GM18507 (cell line): ENCODE results near the gene C11orf16.
"Not testable (repeated sequence)": the region's sequence is repeated elsewhere in the genome, so short reads cannot be mapped to it uniquely, and the experiment has no call there.

Source experiments
- DNase-seq: peaks from one replicate; pipeline ENCODE4 v3.0.0; 2011; ENCODE audit warnings: low read depth; ENCODE audit not compliant: insufficient read length; ENCODE audit errors: extremely low spot score
- FAIRE-seq: peaks from 2 replicates; lab custom pipeline; 2011; peaks lifted over from hg19 to GRCh38; lab: Jason Lieb, UNC

C11orf16 gene

GRCh38 chr11:8905528-8906165 lies 27.1 kb downstream of the C11orf16 start:
- no peak for DNase-seq
- no peak for FAIRE-seq

GRCh38 chr11:8899119-8899753 lies 33.5 kb downstream of the C11orf16 start:
- DNase-seq (no peak), FAIRE-seq (no peak)

GRCh38 chr11:8891185-8891584 lies 41.6 kb downstream of the C11orf16 start:
- FAIRE-seq, DNase-seq: not testable (repeated sequence)

- FAIRE-seq: no peak
- no peak for DNase-seq
Measured at GRCh38 chr11:8886322-8886721, 46.4 kb downstream of the C11orf16 start.

GRCh38 chr11:8881585-8881984 lies 51.2 kb downstream of the C11orf16 start:
- FAIRE-seq, DNase-seq: not testable (repeated sequence)

- DNase-seq: no peak
- no peak for FAIRE-seq
Measured at GRCh38 chr11:8878771-8879170, 54.0 kb downstream of the C11orf16 start.

GRCh38 chr11:8873741-8874405 lies 58.9 kb downstream of the C11orf16 start:
- DNase-seq: no peak
- FAIRE-seq: no peak

- FAIRE-seq (no peak), DNase-seq (no peak)
Measured at GRCh38 chr11:8871962-8872361, 60.8 kb downstream of the C11orf16 start.

GRCh38 chr11:8871171-8871775 lies 61.5 kb downstream of the C11orf16 start:
- FAIRE-seq (no peak), DNase-seq (no peak)

- no peak for DNase-seq
- FAIRE-seq: no peak
Measured at GRCh38 chr11:8870411-8871170, 62.2 kb downstream of the C11orf16 start.
